HS-5 (cell line): Measurements from ENCODE around the gene OR4C5.
"Not testable (repeated sequence)": the region's sequence is repeated elsewhere in the genome, so short reads cannot be mapped to it uniquely, and the experiment has no call there.

ENCODE experiments used
- DNase-seq: peaks from one replicate; pipeline ENCODE4 v3.0.0-alpha.2; 2012; ENCODE audit warnings: low read depth

OR4C5 gene

GRCh38 chr11:48366365-48366764 lies at the start of gene OR4C5:
TSS of gene OR4C5 (minus strand) at chr11:48366465. CDS start at chr11:48366465, 0 bp downstream.
- DNase-seq, result no peak

GRCh38 chr11:48384670-48385069 lies 18.4 kb upstream of the OR4C5 start:
- no peak for DNase-seq

GRCh38 chr11:48384151-48384550 lies 17.9 kb upstream of the OR4C5 start:
- DNase-seq, result not testable (repeated sequence)

- not testable (repeated sequence) for DNase-seq
Measured at GRCh38 chr11:48361289-48361688, 5.0 kb downstream of the OR4C5 start.

GRCh38 chr11:48354677-48355076 lies 11.6 kb downstream of the OR4C5 start:
- no peak for DNase-seq

GRCh38 chr11:48354013-48354412 lies 12.3 kb downstream of the OR4C5 start:
- DNase-seq, result no peak

GRCh38 chr11:48346286-48346685 lies 20.0 kb downstream of the OR4C5 start:
- DNase-seq, result not testable (repeated sequence)

GRCh38 chr11:48342505-48342904 lies 23.8 kb downstream of the OR4C5 start:
- not testable (repeated sequence) for DNase-seq

- DNase-seq, result no peak
Measured at GRCh38 chr11:48341466-48341865, 24.8 kb downstream of the OR4C5 start.

GRCh38 chr11:48324620-48325019 lies 41.6 kb downstream of the OR4C5 start, which contains the start of gene OR4C3:
TSS of gene OR4C3 (plus strand) at chr11:48324920. CDS start at chr11:48325022, 102 bp downstream.
- DNase-seq, result not testable (repeated sequence)

GRCh38 chr11:48319813-48320212 lies 46.5 kb downstream of the OR4C5 start:
- not testable (repeated sequence) for DNase-seq
